ENCODE results near the gene GPR78.

GRCh38 chr4:8547912-8548730, 32.1 kb upstream of the GPR78 start:
- TF ChIP-seq CTCF (IDR thresholded peaks at IDR 0.05; ENCODE audit: borderline replicate concordance, extremely low read depth, low read length, poor library complexity, severe bottlenecking) = no peak
- TF ChIP-seq EZH2 (IDR thresholded peaks at IDR 0.05; ENCODE audit: borderline replicate concordance, low read depth, low read length, severe bottlenecking) = no peak

Data from DND-41 (cell line).